ENCODE measurements around the gene FAM76B. TPM values are rescaled to one million over a fixed set of nuclear protein-coding genes. Genes with fewer than 3 reads are reported as not detected.

Gene FAM76B
- total and polyA plus RNA-seq, 12 donors: 1.4 to 43.4 (median 17.6) TPM

- no peaks in the 10 kb centered on the region for H3K4me1 ChIP-seq (replicated peaks in 1 of 2)
- H3K27me3 ChIP-seq: no peaks in the 10 kb centered on the region
- DNase-seq: no peak
- 68 to 82% (median 75%) methylated on average over 1 of the region's 1 CpG for WGBS, 4 donors
- no peak overlapping the region for H3K4me3 ChIP-seq
- H3K27ac ChIP-seq: no peak overlapping the region
- no peaks in the 10 kb centered on the region for H3K9me3 ChIP-seq (replicated peaks in 1 of 3)
- intact Hi-C loops (cut with DNase I): loop anchor here in 1 of 2 donors (10.0 kb wide), 1 partner anchor 803 kb away; no protein-coding TSS in a partner anchor
- H3K36me3 ChIP-seq (replicated peaks in 1 of 2): peaks cover 0 to 8% of the 10 kb centered on the region in 2 donors
- TF ChIP-seq POLR2A (IDR thresholded peaks at IDR 0.05) (no peak), CTCF (IDR thresholded peaks at IDR 0.05) (no peak)
Observed at GRCh38 chr11:95767498-95767897, 22.1 kb downstream of the FAM76B start.

- intact Hi-C loops (cut with DNase I): loop anchor here in 1 of 2 donors (10.0 kb wide), 1 partner anchor 802 kb away; no protein-coding TSS in a partner anchor
- DNase-seq: no peak
- H3K36me3 ChIP-seq (replicated peaks in 1 of 2): peaks cover 0 to 8% of the 10 kb centered on the region in 2 donors
- H3K4me3 ChIP-seq: no peak overlapping the region
- H3K27me3 ChIP-seq: no peaks in the 10 kb centered on the region
- no peaks in the 10 kb centered on the region for H3K4me1 ChIP-seq (replicated peaks in 1 of 2)
- no peak overlapping the region for H3K27ac ChIP-seq
- no peaks in the 10 kb centered on the region for H3K9me3 ChIP-seq (replicated peaks in 1 of 3)
- TF ChIP-seq CTCF (IDR thresholded peaks at IDR 0.05) (no peak), POLR2A (IDR thresholded peaks at IDR 0.05) (no peak)
- WGBS, 4 donors: 80 to 84% (median 83%) methylated on average over 3 of the region's 3 CpGs
Observed at GRCh38 chr11:95766701-95767100, 22.9 kb downstream of the FAM76B start.

- intact Hi-C loops (cut with DNase I): loop anchor here (2.0 to 10.0 kb wide), 3 partner anchors 612 to 800 kb away; no protein-coding TSS in a partner anchor
- Histone ChIP-seq H3K36me3 (replicated peaks in 1 of 2) (no peaks in the 10 kb centered on the region), H3K9me3 (replicated peaks in 1 of 3) (no peaks in the 10 kb centered on the region), H3K27me3 (no peaks in the 10 kb centered on the region), H3K4me3 (no peak overlapping the region), H3K27ac (no peak overlapping the region), H3K4me1 (replicated peaks in 1 of 2) (no peaks in the 10 kb centered on the region)
- WGBS, 4 donors: 15 to 19% (median 17%) methylated on average over 4 of the region's 4 CpGs
- no peak for DNase-seq
- TF ChIP-seq CTCF (IDR thresholded peaks at IDR 0.05) (peak; percentile 70 to 85 (median 76)), POLR2A (IDR thresholded peaks at IDR 0.05) (no peak)
Observed at GRCh38 chr11:95764267-95764898, 25.2 kb downstream of the FAM76B start.

GRCh38 chr11:95762534-95762933, 27.0 kb downstream of the FAM76B start:
- H3K4me1 ChIP-seq (replicated peaks in 1 of 2): no peaks in the 10 kb centered on the region
- H3K27ac ChIP-seq: no peak overlapping the region
- H3K27me3 ChIP-seq: no peaks in the 10 kb centered on the region
- DNase-seq: no peak
- no peaks in the 10 kb centered on the region for H3K36me3 ChIP-seq (replicated peaks in 1 of 2)
- no peaks in the 10 kb centered on the region for H3K9me3 ChIP-seq (replicated peaks in 1 of 3)
- intact Hi-C loops (cut with DNase I): loop anchor here in 1 of 2 donors (10.0 kb wide), 1 partner anchor 798 kb away; no protein-coding TSS in a partner anchor
- TF ChIP-seq CTCF (IDR thresholded peaks at IDR 0.05) (no peak), POLR2A (IDR thresholded peaks at IDR 0.05) (no peak)
- H3K4me3 ChIP-seq: no peak overlapping the region
- WGBS, 4 donors: 78 to 87% (median 85%) methylated on average over 3 of the region's 3 CpGs
